Loucy (cell line): ENCODE results near the gene FAM53A.

Source experiments
- CTCF ChIP-seq: fragments of 200-600 bp; sonication (generic); conservative IDR thresholded peaks from 2 replicates; pipeline ENCODE4 v1.5.1; 2014; ENCODE audit warnings: mild to moderate bottlenecking, antibody characterized with exemption, low read length
- EZH2phosphoT487 ChIP-seq: fragments of 200-600 bp; IDR thresholded peaks from 2 replicates; pipeline ENCODE4 v1.6.1; 2018; ENCODE audit warnings: antibody characterized with exemption, mild to moderate bottlenecking, moderate library complexity, borderline replicate concordance

- no peak for TF ChIP-seq CTCF
- TF ChIP-seq EZH2phosphoT487 = no peak
These were observed 40.0 kb downstream of the FAM53A start for GRCh38 chr4:1643971-1644735.
